ENCODE data around the gene CYP19A1. TPM values are rescaled to one million over a fixed set of nuclear protein-coding genes. Genes with fewer than 3 reads are reported as not detected.

The CYP19A1 gene
- total and polyA plus RNA-seq, 2 of the 8 experiments (the other 6 are each of a cell fraction or from before 2014, with no cell fraction given): not detected

DNA sequence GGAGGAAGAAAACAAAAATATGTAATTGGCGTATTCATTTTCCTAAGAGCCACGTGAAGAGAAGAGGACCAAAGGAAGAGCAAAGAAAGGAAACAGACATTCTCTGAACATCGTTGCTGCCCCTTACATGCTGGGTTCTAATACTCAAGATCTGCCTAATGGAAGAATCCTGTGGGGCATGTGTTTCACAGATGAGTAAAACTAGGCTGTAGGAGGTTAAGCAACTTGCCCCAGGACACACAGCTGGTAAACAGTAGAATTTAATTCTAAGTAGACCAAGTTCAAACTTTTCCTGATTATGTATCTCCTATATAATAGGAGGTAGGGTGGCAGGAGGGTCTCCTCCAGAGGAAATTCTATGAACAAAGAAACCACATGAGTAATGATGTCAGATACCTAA lies 137.6 kb downstream of the CYP19A1 start (continued):
- TF ChIP-seq RFX5 (IDR thresholded peaks at IDR 0.05; ENCODE audit: borderline replicate concordance, low read depth, low read length) (no peak), TCF12 (IDR thresholded peaks at IDR 0.05; ENCODE audit: low read depth, low read length) (no peak), RXRA (IDR thresholded peaks at IDR 0.05; ENCODE audit: insufficient read depth, low read depth, low read length) (no peak), RNF2 (IDR thresholded peaks at IDR 0.05; ENCODE audit: borderline replicate concordance, low read depth, low read length, missing control alignments, poor library complexity, severe bottlenecking) (no peak), SUZ12 (IDR thresholded peaks at IDR 0.05; ENCODE audit: low read length) (no peak), CBX5 (IDR thresholded peaks at IDR 0.05; ENCODE audit: low read depth, low read length) (no peak)
